Adipose tissue (tissue), 3 donors: ENCODE results near the gene INHBB. TPM values are rescaled to one million over a fixed set of nuclear protein-coding genes. Genes with fewer than 3 reads are reported as not detected.

Experiments used
- H3K27ac ChIP-seq: one replicate; pipeline ENCODE4 v1.5.1; 2013; ENCODE audit warnings: low read depth, low read length
- WGBS, 3 donors: extraction: QIAGEN DNeasy Blood & Tissue Kit; methylation state at CpG; one replicate each; pipeline ENCODE4 v1.1.7; 2013; 5-methylcytosine and 5-hydroxymethylcytosine counted together
- polyA plus RNA-seq, 3 donors: library from polyadenylated mRNA; stranded (reverse); fragments of 200-250 nt; gene quantifications; one replicate each; pipeline ENCODE4 v1.2.3, GENCODE V29; 2013
- donor health status: healthy with polysubstance abuse.
- donor health status: Bipolar disorder and iron deficiency.
- donor health status: healthy.

The INHBB gene
- polyA plus RNA-seq, 3 donors: 5.4 to 31.9 (median 10.6) TPM

GRCh38 chr2:120348737-120349439 is 3.0 kb downstream of the INHBB start:
- H3K27ac ChIP-seq: no peak overlapping the region
- WGBS, 3 donors: 63 to 72% (median 70%) methylated on average over 27 of the region's 27 CpGs

GRCh38 chr2:120349440-120349921 is 3.5 kb downstream of the INHBB start:
- 83 to 89% (median 86%) methylated on average over 31 of the region's 31 CpGs for WGBS, 3 donors
- no peak overlapping the region for H3K27ac ChIP-seq

- 64 to 79% (median 79%) methylated on average over 17 of the region's 17 CpGs for WGBS, 3 donors
- H3K27ac ChIP-seq: no peak overlapping the region
Measured at GRCh38 chr2:120350080-120350479, 4.1 kb downstream of the INHBB start.

- 91 to 93% (median 92%) methylated on average over 23 of the region's 23 CpGs for WGBS, 3 donors
- H3K27ac ChIP-seq: no peak overlapping the region
Measured at GRCh38 chr2:120350801-120351320, 4.9 kb downstream of the INHBB start.

GRCh38 chr2:120352696-120353590 is 7.0 kb downstream of the INHBB start:
- H3K27ac ChIP-seq: no peak overlapping the region
- WGBS, 3 donors: 87 to 90% (median 89%) methylated on average over 15 of the region's 15 CpGs

GRCh38 chr2:120353591-120353898 is 7.6 kb downstream of the INHBB start:
- 93 to 99% (median 94%) methylated on average over 5 of the region's 5 CpGs for WGBS, 3 donors
- H3K27ac ChIP-seq: no peak overlapping the region

- no peak overlapping the region for H3K27ac ChIP-seq
- WGBS, 3 donors: 95 to 96% (median 95%) methylated on average over 10 of the region's 10 CpGs
Measured at GRCh38 chr2:120353931-120354330, 8.0 kb downstream of the INHBB start.

GRCh38 chr2:120354467-120354866 is 8.5 kb downstream of the INHBB start:
- H3K27ac ChIP-seq: no peak overlapping the region
- 83 to 86% (median 84%) methylated on average over 15 of the region's 15 CpGs for WGBS, 3 donors

- WGBS, 3 donors: 81 to 91% (median 87%) methylated on average over 15 of the region's 15 CpGs
- H3K27ac ChIP-seq: no peak overlapping the region
Measured at GRCh38 chr2:120354935-120355779, 9.2 kb downstream of the INHBB start.

- no peak overlapping the region for H3K27ac ChIP-seq
- WGBS, 3 donors: 95 to 97% (median 97%) methylated on average over 6 of the region's 6 CpGs
Measured at GRCh38 chr2:120355780-120356266, 9.9 kb downstream of the INHBB start.

GRCh38 chr2:120357768-120358167 is 11.8 kb downstream of the INHBB start:
- WGBS, 3 donors: 64 to 92% (median 89%) methylated on average over 6 of the region's 6 CpGs
- H3K27ac ChIP-seq: no peak overlapping the region

- H3K27ac ChIP-seq: no peak overlapping the region
- 81 to 90% (median 89%) methylated on average over 28 of the region's 28 CpGs for WGBS, 3 donors
Measured at GRCh38 chr2:120358734-120359465, 13.0 kb downstream of the INHBB start.

- WGBS, 3 donors: 76 to 84% (median 81%) methylated on average over 5 of the region's 5 CpGs
Measured at GRCh38 chr2:120360307-120360855, 14.4 kb downstream of the INHBB start.

GRCh38 chr2:120362926-120363325 is 17.0 kb downstream of the INHBB start:
- no peak overlapping the region for H3K27ac ChIP-seq
- 90 to 94% (median 94%) methylated on average over 11 of the region's 11 CpGs for WGBS, 3 donors

More at GRCh38 chr2:120360307-120360855, 14.4 kb downstream of the INHBB start:
- H3K27ac ChIP-seq: no peak overlapping the region

GRCh38 chr2:120365236-120365793 is 19.4 kb downstream of the INHBB start:
- no peak overlapping the region for H3K27ac ChIP-seq
- WGBS, 3 donors: 70 to 81% (median 78%) methylated on average over 13 of the region's 13 CpGs

GRCh38 chr2:120366698-120367097 is 20.8 kb downstream of the INHBB start:
- WGBS, 3 donors: 89 to 96% (median 93%) methylated on average over 11 of the region's 11 CpGs
- no peak overlapping the region for H3K27ac ChIP-seq

- 73 to 88% (median 81%) methylated on average over 8 of the region's 8 CpGs for WGBS, 3 donors
- H3K27ac ChIP-seq: no peak overlapping the region
Measured at GRCh38 chr2:120367221-120367620, 21.3 kb downstream of the INHBB start.
